SU-DHL-6 (cell line): Measurements from ENCODE around the gene MAT1A.
"Not testable (repeated sequence)": the region's sequence is repeated elsewhere in the genome, so short reads cannot be mapped to it uniquely, and the experiment has no call there.

ENCODE experiments used
- CTCF ChIP-seq: fragments of 200-600 bp; sonication (generic); IDR thresholded peaks from one replicate; pipeline ENCODE4 v1.5.1; 2017; ENCODE audit warnings: antibody characterized with exemption, mild to moderate bottlenecking, low read length, moderate library complexity; ENCODE audit not compliant: insufficient read depth, poor library complexity, severe bottlenecking
- EZH2phosphoT487 ChIP-seq: fragments of 200-600 bp; sonication (generic), shearing (Covaris generic); conservative IDR thresholded peaks from 2 replicates; pipeline ENCODE4 v1.6.1; 2018; ENCODE audit warnings: mild to moderate bottlenecking, antibody characterized with exemption, low read length, moderate library complexity, mixed read lengths

DNA sequence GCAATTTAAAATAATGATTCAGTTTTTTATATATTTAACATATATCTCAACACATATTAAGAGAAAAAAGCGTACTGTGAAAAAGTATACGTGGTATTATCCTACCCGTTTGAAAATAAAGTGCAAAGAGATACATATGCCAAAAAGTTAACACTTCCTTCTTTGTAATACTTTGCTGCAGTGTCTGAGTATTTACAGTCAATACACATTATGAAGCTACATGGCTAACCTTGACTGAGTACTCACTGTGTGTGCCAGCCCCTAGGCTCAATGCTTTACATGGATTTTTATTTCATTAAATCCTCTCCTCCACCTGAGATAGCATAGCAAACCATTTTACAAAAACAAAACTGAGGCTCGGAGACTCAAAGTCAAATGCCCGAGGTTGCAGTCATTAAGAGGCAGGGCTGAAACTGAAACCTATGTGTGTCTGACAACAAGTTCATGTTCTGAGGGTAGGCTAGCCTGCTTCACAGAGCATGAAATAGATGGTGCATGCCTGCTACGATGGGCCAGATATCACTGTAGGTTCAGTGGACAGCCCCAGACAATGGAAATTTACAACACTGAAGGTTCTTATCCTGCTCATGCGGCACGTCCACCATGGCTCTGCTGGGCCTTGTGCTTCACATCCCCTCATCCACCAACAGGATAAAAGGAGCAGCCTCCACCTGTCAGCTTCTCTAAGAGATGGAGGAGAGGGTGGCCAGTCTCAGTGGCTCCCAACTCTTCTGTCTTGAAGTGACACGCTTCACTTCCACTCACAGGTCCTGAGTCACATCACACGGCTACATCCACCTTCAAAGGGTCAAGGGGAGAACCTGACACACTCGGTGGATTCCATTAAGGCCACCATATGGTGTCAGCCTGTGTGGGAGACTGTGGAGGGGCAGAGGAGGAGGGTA lies 54.9 kb downstream of the MAT1A start:
- TF ChIP-seq CTCF, EZH2phosphoT487: not testable (repeated sequence)
